Measurements from ENCODE around the gene ACP6.

DNA sequence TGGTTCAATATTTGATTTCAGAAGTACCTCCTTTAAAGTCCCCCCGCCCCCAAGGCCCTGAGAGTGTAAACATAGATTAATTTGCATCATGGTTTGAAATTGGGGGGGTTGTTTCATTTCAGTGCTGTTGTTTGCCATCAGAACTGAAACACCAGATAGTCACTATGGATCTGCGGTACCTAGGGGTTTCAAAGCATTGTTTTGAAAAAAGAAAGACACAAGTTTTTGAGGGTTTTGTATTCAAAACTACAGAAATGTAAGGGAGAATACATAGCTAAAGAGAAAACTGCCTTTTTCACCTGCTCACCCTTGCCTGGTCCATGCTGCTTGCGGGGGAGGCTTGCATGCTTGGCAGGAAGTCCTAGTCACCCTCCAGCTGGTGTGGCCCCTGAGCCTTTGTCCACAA lies 59.3 kb downstream of the ACP6 start:
- TF ChIP-seq POLR2A (IDR thresholded peaks at IDR 0.05), result no peak
- TF ChIP-seq, protein P1, sequence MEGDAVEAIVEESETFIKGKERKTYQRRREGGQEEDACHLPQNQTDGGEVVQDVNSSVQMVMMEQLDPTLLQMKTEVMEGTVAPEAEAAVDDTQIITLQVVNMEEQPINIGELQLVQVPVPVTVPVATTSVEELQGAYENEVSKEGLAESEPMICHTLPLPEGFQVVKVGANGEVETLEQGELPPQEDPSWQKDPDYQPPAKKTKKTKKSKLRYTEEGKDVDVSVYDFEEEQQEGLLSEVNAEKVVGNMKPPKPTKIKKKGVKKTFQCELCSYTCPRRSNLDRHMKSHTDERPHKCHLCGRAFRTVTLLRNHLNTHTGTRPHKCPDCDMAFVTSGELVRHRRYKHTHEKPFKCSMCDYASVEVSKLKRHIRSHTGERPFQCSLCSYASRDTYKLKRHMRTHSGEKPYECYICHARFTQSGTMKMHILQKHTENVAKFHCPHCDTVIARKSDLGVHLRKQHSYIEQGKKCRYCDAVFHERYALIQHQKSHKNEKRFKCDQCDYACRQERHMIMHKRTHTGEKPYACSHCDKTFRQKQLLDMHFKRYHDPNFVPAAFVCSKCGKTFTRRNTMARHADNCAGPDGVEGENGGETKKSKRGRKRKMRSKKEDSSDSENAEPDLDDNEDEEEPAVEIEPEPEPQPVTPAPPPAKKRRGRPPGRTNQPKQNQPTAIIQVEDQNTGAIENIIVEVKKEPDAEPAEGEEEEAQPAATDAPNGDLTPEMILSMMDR (IDR thresholded peaks at IDR 0.05), result no peak
- no peak for TF ChIP-seq POLR2AphosphoS5 (IDR thresholded peaks at IDR 0.05)
